ENCODE results near the gene THAP5. TPM values are rescaled to one million over a fixed set of nuclear protein-coding genes. Genes with fewer than 3 reads are reported as not detected.
"Not testable (repeated sequence)": the region's sequence is repeated elsewhere in the genome, so short reads cannot be mapped to it uniquely, and the experiment has no call there.

The THAP5 gene
- total RNA-seq, 2 experiments from 2014 or later, result 37.3 to 38.3 TPM

DNA sequence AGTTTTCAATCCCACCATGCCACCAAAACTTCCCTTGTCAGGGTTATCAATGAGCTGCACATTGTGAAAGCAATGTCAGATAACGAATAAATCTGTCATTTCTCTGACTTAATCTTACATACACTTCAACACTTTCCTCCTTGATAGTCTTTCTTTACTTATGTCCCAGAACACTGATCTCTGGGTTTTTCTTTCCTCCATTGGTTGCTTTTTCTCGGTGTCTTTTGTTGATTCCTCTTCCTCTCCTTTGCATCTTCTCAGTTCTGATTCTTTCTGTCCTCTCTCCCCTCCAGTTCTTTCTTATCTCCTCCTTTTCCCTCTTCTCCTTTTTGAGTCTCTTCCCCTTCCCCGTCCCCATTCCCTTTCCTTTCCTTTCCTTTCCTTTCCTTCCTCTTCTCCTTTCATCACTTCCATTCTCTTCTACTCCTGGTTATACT, 16.8 kb upstream of the THAP5 start:
- ChIA-PET POLR2A (no interaction called here), CTCF (no interaction called here)

- ChIA-PET POLR2A (no interaction called here), CTCF (no interaction called here)
These were observed 16.3 kb upstream of the THAP5 start for GRCh38 chr7:108585843-108586242.

DNA sequence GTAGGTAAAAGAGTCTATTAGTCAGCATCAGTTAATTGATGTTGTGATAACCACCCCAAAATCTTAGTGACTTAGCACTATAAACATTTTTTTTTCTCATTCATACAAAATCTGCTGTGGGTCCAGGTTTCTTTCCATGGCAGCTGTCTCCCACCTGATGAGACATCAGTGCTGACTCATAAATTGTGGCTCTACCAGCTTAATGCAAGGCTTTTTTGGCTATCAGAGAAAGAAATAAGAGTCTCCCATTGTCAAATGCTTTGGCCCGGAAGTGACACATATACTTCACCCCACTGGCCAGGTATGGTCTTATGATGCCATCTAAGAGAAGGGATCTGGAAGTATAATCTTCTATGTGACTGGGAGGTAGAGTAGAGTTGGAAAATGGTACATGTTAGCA, 14.7 kb upstream of the THAP5 start:
- POLR2A ChIA-PET, result interaction anchor here (0.6 kb wide), 1 partner anchor 80 kb away, joined by 3 read pairs; no protein-coding TSS in a partner anchor
- CTCF ChIA-PET, result no interaction called here

DNA sequence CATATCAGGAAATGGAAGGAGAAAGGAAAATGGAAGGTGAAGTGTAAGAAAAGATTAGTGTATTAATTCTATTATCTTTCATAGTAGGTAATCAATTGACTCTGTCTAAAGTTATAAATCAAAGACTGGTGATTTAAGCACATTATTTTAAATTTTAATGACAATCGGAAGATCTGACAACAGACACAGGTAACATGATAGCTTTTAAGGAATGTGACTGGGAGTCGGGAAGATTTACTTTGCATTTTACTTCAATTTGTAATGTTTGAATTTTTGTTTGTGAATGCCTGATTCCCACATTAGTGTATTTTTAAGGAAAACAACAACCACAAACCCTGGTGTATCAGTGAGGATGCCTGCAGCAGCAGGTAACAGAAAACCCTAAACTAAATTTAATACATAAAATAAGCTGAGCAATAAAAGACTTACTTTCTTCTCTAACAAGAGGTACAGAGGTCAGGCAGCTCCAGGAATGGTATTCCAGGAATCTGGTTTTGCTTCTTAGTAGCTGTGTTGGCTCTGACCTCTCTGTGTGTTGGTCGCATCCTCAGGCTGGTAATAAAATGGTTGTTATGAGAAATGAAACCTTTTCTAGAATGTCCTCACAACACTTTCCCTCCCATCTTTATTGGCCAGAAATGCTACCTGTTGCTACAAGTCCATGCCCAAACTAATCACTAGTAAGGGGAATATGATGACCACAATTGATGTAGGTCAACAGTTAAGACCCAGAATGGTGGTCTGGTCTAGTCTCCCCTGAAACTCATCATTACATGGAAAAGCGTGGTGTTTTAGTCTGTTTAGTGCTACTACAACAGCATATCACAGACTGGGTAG, 12.4 kb upstream of the THAP5 start:
- ChIA-PET POLR2A (no interaction called here), CTCF (no interaction called here)

- ChIA-PET POLR2A (no interaction called here), CTCF (no interaction called here)
These were observed 10.8 kb upstream of the THAP5 start for GRCh38 chr7:108580298-108580697.

DNA sequence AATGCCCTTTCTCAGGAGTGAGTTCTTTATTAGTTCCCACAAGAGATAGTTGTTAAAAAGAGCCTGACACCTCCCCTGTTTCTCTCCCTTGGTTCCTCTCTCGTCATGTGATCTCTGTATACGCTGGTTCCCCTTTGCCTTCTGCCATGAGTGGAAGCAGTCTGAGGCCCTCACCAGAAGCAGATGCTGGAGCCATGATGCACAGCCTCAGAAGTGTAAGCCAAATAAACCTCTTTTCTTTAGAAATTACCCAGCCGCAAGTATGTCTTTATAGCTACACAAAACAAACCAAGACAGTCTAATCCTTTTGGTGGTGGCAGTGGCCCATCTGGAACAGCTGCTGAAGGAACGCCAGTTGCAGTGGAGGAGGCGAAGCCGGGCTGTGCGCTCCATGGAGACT, 9.4 kb upstream of the THAP5 start:
- ChIA-PET POLR2A (no interaction called here), CTCF (no interaction called here)

DNA sequence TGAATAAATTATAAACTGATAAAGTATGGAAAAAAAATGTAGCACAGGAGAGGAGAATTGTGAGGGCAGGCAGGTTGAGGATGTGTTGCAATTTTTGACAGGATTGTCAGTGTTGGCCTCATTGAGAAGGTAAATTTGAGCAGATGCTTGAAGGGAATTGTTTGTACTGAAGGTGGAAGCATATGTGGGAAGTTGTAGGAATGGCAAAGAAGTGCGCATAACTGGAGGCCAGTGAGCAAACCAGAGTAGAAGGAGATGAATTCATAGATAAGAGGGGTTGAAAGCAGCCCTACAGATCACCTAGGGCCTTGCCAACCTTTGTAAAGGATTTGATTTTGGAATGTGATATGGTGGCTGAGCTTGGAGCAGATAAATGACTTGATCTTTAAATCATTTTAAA, 6.6 kb upstream of the THAP5 start:
- CTCF ChIA-PET, result no interaction called here
- POLR2A ChIA-PET, result no interaction called here

GRCh38 chr7:108575156-108575555, 5.7 kb upstream of the THAP5 start:
- POLR2A ChIA-PET, result no interaction called here
- CTCF ChIA-PET, result no interaction called here

DNA sequence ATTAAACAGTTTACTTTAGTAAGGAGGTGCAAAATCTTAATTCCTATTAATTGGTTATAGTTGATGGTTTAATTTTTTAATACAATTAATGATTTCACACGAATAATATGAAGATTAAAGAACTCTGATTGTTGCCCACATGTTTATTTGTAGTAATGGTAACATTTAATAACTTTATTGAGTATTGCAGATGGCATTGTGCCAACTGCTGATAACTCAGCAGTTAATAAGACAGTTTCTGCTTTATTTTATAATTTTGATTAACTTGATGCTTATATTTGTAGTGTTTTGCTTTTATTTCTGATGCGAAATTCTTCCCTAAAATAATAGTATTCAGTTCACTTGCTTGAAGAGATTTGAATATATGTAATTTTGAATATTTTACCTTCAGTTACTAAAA, 3.0 kb upstream of the THAP5 start:
- CTCF ChIA-PET, result no interaction called here
- POLR2A ChIA-PET, result no interaction called here

DNA sequence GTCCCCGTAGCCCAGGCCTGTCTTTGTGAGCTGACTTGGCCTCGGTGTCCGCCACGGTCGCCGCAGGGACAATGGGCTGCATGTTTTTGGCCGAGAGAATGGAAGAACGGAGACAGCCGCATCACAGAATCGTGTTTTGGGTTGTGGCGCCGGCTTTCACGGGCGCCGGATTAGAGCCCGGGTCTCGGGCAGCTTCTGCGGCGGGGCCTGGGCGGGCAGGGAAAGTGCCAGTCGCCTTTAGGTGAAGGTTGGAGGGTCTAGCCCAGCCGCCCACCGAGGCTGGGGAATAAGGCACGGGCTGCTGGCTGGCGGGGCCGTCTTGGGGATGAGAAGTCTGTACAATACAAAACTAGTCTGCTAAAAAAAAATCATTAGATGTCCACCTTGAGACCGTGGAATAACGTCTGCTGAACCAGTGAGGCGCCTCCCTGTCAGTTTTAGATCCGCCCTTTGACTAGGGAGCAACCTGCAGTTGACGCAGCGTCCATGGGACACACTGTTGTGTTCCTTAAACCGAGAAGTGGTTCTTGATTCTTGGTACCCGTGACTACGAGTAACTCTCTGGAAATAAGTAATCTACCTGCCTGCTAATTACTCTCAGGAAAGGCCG, 745 bp upstream of the THAP5 start:
- CTCF ChIA-PET, result no interaction called here

GRCh38 chr7:108568801-108569380, 615 bp downstream of the THAP5 start:
- ChIA-PET CTCF (no interaction called here), POLR2A (interaction anchor here (0.6 to 2.5 kb wide), 2 partner anchors 43 to 462 kb away, joined by 3 to 39 read pairs; partner anchors contain the start of gene PNPLA8)

More for the DNA sequence above, 745 bp upstream of the THAP5 start:
- POLR2A ChIA-PET, result interaction anchor here (0.7 to 2.5 kb wide), 3 partner anchors 10 to 679 kb away, joined by 3 to 39 read pairs (median 3); partner anchors contain the start of genes DLD and PNPLA8

DNA sequence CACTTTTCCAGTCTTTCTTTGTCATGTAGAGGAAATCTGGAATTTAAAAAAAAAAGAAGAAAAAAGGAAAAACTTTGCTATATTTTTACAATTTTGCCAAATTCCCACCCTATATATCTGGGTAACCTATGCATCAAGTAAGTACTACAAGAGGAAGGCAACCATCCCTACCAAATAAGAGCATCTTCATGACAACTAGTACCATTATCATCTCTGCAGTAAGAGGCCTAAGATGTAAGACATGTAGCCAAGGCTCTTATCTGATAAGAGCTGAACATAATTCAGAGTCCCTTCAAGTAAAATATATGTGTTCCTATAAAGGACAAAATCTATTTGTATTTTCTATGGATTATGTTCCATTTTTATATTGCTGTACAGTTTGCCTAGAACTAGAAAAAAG, 3.5 kb downstream of the THAP5 start:
- ChIA-PET CTCF (no interaction called here), POLR2A (no interaction called here)

- CTCF ChIA-PET, result no interaction called here
- POLR2A ChIA-PET, result no interaction called here
These were observed 8.4 kb downstream of the THAP5 start for GRCh38 chr7:108561047-108561619.

- ChIA-PET POLR2A (no interaction called here), CTCF (no interaction called here)
These were observed 10.3 kb downstream of the THAP5 start for GRCh38 chr7:108559253-108559652.

GRCh38 chr7:108557617-108558016, 11.9 kb downstream of the THAP5 start:
- CTCF ChIA-PET, result no interaction called here
- POLR2A ChIA-PET, result no interaction called here

GRCh38 chr7:108557191-108557590, 12.3 kb downstream of the THAP5 start:
- POLR2A ChIA-PET, result no interaction called here
- CTCF ChIA-PET, result no interaction called here

DNA sequence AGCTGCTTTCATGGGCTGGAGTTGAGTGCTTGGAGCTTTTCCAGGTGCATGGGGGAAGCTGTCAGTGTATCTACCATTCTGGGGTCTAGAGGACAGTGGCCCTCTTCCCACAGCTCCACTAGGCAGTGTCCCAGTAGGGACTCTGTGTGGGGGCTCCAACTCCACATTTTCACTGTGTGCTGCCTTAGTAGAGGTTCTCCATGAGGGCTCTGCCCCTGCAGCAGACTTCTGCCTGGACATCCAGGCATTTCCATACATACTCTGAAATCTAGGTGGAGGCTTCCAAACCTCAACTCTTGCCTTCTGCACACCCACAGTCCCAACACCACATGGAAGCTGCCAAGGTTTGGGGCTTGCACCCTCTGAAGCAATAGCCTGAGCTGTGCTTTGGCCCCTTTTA, 12.8 kb downstream of the THAP5 start:
- CTCF ChIA-PET, POLR2A ChIA-PET: not testable (repeated sequence)

- CTCF ChIA-PET, POLR2A ChIA-PET: not testable (repeated sequence)
These were observed 21.2 kb downstream of the THAP5 start for GRCh38 chr7:108548141-108548896.

DNA sequence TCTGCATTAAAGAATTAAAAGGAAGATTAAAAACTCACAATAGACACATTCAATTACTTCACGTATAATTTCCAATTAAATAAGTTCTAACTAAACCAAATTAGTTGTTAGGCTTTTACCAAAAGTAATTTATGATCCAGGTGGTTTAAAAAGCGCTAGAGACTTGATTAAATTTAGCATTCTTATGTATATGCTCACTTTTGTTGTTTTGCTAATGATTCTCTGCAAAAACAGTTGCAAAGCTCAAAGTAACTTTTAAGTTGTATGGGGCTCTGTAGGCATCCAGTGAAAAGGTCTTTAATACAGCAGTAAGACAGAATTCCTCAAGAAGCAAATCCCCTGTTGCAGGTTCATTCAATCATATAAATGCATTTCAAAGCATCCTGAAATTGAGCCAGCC, 28.0 kb downstream of the THAP5 start:
- POLR2A ChIA-PET, result no interaction called here
- CTCF ChIA-PET, result no interaction called here

GRCh38 chr7:108538685-108539084, 30.8 kb downstream of the THAP5 start:
- CTCF ChIA-PET, POLR2A ChIA-PET: not testable (repeated sequence)
